ENCODE data around the gene MAP3K14.
A peak's percentile ranks its signal among the peaks of the same experiment; 100 is the strongest.

MAP3K14 gene

GRCh38 chr17:45319239-45319703, 2.5 kb upstream of the MAP3K14 start:
- H3K9me3 ChIP-seq (ENCODE audit: insufficient read depth, low read length) = no peaks in the 10 kb centered on the region
- peaks cover 26% of the 10 kb centered on the region for H3K79me2 ChIP-seq (ENCODE audit: low read length)
- TF ChIP-seq CTCF (IDR thresholded peaks at IDR 0.05; ENCODE audit: low read depth, low read length) (no peak), EZH2phosphoT487 (IDR thresholded peaks at IDR 0.05; ENCODE audit: low read depth) (no peak)
- H3K9ac ChIP-seq (ENCODE audit: low read length) = no peak overlapping the region
- peaks cover 43% of the 10 kb centered on the region for H3K4me1 ChIP-seq (ENCODE audit: low read length)
- H3K4me3 ChIP-seq (ENCODE audit: low read length) = no peak overlapping the region
- H3K36me3 ChIP-seq (replicated peaks; ENCODE audit: low read depth, low read length) = peaks cover 14% of the 10 kb centered on the region
- no peaks in the 10 kb centered on the region for H3K27me3 ChIP-seq (ENCODE audit: low read depth, low read length)
- no peak overlapping the region for H3K27ac ChIP-seq (ENCODE audit: low read length)
- H2AFZ ChIP-seq (ENCODE audit: low read depth, low read length) = no peak overlapping the region
- H3K4me2 ChIP-seq (ENCODE audit: low read length) = no peak overlapping the region
- no peaks in the 10 kb centered on the region for H4K20me1 ChIP-seq (ENCODE audit: insufficient read depth, low read length)

- no peak for TF ChIP-seq CTCF (IDR thresholded peaks at IDR 0.05; ENCODE audit: low read depth, low read length)
- TF ChIP-seq EZH2phosphoT487 (IDR thresholded peaks at IDR 0.05; ENCODE audit: low read depth) = no peak
- H3K36me3 ChIP-seq (replicated peaks; ENCODE audit: low read depth, low read length) = peaks cover 14% of the 10 kb centered on the region
- no peaks in the 10 kb centered on the region for H3K27me3 ChIP-seq (ENCODE audit: low read depth, low read length)
- peaks cover 32% of the 10 kb centered on the region for H3K79me2 ChIP-seq (ENCODE audit: low read length)
- H3K4me2 ChIP-seq (ENCODE audit: low read length) = peak overlapping the region; percentile 89; the same call in 1 of the 2 replicates
- H4K20me1 ChIP-seq (ENCODE audit: insufficient read depth, low read length) = 0 out of 2 replicates have a peak, but pooled peaks cover 5% of the 10 kb centered on the region
- H3K4me1 ChIP-seq (ENCODE audit: low read length) = peaks cover 49% of the 10 kb centered on the region
- H3K4me3 ChIP-seq (ENCODE audit: low read length) = no peak overlapping the region
- no peaks in the 10 kb centered on the region for H3K9me3 ChIP-seq (ENCODE audit: insufficient read depth, low read length)
- H3K27ac ChIP-seq (ENCODE audit: low read length) = no peak overlapping the region
- no peak overlapping the region for H2AFZ ChIP-seq (ENCODE audit: low read depth, low read length)
- H3K9ac ChIP-seq (ENCODE audit: low read length) = no peak overlapping the region
These were observed 1.9 kb upstream of the MAP3K14 start for GRCh38 chr17:45318561-45319230.

- Histone ChIP-seq H3K79me2 (ENCODE audit: low read length) (peaks cover 46% of the 10 kb centered on the region), H2AFZ (ENCODE audit: low read depth, low read length) (peak overlapping the region; percentile 52; the same call in 1 of the 2 replicates), H3K4me2 (ENCODE audit: low read length) (peak overlapping the region; percentile 89), H3K4me3 (ENCODE audit: low read length) (peak overlapping the region; percentile 85), H3K27ac (ENCODE audit: low read length) (peak overlapping the region; percentile 92), H3K9ac (ENCODE audit: low read length) (peak overlapping the region; percentile 88), H3K27me3 (ENCODE audit: low read depth, low read length) (no peaks in the 10 kb centered on the region), H3K4me1 (ENCODE audit: low read length) (peaks cover 63% of the 10 kb centered on the region), H4K20me1 (ENCODE audit: insufficient read depth, low read length) (peaks cover 13% of the 10 kb centered on the region; the same call in 1 of the 2 replicates), H3K9me3 (ENCODE audit: insufficient read depth, low read length) (no peaks in the 10 kb centered on the region), H3K36me3 (replicated peaks; ENCODE audit: low read depth, low read length) (peaks cover 14% of the 10 kb centered on the region)
- TF ChIP-seq CTCF (IDR thresholded peaks at IDR 0.05; ENCODE audit: low read depth, low read length) = 0 out of 2 replicates have a peak, but pooled peaks have one; percentile 11
- TF ChIP-seq EZH2phosphoT487 (IDR thresholded peaks at IDR 0.05; ENCODE audit: low read depth) = no peak
These were observed 500 bp upstream of the MAP3K14 start for GRCh38 chr17:45317111-45317928.
